ENCODE results near the gene GHRL. TPM values are rescaled to one million over a fixed set of nuclear protein-coding genes. Genes with fewer than 3 reads are reported as not detected.

GHRL gene
- total RNA-seq, 1 donor from 2014 or later = 0.35 TPM

DNA sequence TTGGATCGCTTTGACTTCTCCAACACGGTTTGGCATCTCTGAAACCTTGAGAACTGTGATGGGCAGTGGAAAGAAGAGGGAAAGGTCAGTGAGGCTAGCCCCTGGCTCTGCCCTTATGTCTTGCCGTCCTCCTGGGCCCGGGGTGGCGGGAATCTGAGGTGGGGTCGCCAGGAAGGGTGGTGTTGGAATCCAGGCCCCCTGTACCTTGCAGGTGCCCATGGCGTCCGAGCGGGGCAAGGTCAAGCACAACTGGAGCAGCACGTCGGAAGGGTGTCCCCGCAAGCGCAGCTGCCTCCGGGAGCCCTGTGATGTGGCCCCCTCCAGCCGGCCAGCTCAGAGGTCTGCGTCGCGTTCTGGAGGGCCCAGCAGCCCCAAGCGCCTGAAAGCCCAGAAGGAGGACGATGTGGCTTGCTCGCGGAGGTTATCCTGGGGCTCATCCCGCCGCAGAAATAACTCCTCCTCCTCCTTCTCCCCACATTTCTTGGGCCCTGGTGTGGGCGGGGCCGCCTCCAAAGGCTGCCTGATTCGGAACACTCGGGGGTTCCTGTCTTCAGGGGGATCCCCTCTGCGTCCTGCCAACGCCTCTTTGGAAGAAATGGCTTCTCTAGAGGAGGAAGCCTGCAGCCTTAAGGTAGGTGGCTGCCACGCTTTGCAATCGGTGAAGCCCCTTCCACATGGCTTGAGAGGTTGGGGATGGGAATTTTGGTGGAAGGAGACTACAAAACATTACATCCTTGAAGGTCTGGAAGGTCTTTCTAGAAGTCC, 43.6 kb downstream of the GHRL start:
- H3K4me1 Mint-ChIP-seq = peaks cover 34% of the 10 kb centered on the region
- no peak for TF ChIP-seq CTCF (conservative IDR thresholded peaks at IDR 0.05)
- H3K9me3 Mint-ChIP-seq = peaks cover 16% of the 10 kb centered on the region
- DNase-seq (ENCODE audit: low read depth, low spot score) = peak; percentile 4
- no peaks in the 10 kb centered on the region for H3K27me3 Mint-ChIP-seq (ENCODE audit: low read depth)
- H3K4me3 Mint-ChIP-seq = peak overlapping the region; percentile 96
- H3K36me3 Mint-ChIP-seq (ENCODE audit: low read depth) = peaks cover 17% of the 10 kb centered on the region
- H3K27ac Mint-ChIP-seq (ENCODE audit: unreplicated experiment) = peak overlapping the region; percentile 86

DNA sequence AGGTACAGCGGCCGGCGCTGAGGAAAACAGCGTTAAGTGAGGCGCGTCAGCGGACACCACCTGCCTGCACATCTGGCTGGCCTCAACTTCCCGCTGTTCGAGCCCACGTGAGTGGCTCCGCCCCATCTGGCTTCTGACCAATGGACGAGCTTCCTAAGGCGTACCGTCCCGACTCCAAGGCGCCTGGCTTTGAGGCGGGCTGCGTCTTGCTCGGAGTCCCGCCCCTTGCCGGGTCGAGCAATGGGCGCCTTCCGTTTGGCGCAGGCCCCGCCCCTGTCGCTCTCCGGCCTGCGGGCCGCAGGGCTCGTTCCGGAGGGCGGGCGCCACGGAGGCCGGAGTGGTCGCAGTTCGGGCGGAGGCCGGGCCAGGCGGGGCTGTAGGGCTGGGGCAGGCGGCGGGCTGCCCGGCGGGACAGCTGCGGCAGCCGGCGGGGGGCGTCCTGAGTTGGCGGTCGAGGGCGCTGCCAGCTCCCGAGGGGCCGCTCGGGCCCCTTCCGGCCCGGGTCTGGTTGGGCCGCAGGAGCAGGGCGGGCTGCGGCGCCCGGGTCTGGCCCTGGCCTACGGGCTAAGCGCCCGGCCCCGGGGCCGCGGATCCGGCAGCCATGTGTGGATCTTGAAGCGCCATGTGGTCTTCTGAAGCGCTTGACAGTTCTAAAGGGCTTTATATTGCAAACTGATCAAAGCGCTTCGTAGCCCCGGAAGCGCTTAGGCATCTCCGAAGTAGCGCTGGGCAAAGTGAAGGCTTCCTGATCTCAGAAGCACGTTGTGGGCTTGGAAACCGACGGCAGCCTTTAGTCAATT, 44.4 kb downstream of the GHRL start, which contains the start of gene TATDN2:
TSS of gene TATDN2 (plus strand) at position 276 of the 800 bp plus-strand sequence. CDS start 742 bp downstream, outside the sequence.
- Mint-ChIP-seq H3K36me3 (ENCODE audit: low read depth) (peaks cover 12% of the 10 kb centered on the region), H3K4me1 (peaks cover 34% of the 10 kb centered on the region), H3K4me3 (peak within 1 kb of the TSS; percentile 96), H3K27ac (ENCODE audit: unreplicated experiment) (peak within 1 kb of the TSS; percentile 86), H3K9me3 (peaks cover 16% of the 10 kb centered on the region), H3K27me3 (ENCODE audit: low read depth) (no peaks in the 10 kb centered on the region)
- no peak for TF ChIP-seq CTCF (conservative IDR thresholded peaks at IDR 0.05)
- peak; percentile 77 for DNase-seq (ENCODE audit: low read depth, low spot score)

DNA sequence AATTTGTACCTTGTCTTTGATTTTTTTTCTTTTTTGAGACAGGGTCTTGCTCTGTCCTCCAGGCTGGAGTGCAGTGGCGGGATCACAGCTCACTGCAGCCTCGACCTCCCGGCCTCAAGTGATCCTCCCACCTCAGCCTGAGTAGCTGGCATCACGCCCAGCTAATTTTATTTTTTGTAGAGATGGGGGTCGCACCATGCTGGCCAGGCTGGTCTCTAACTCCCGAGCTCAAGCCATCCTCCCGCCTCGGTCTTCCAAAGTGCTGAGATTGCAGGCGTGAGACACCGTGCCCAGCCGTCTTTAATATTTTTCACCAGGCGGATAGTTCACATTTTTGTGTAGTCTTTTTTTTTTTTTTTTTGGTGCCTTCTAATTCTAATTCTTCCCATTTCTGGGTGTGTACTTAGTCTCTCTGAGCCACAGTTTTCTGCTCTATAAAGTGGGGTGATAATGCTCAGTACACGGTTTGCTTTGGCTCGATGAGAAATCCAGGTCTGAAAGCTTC, 45.0 kb downstream of the GHRL start:
- no peak for TF ChIP-seq CTCF (conservative IDR thresholded peaks at IDR 0.05)
- Mint-ChIP-seq H3K27ac (ENCODE audit: unreplicated experiment) (no peak overlapping the region), H3K4me1 (peaks cover 34% of the 10 kb centered on the region), H3K36me3 (ENCODE audit: low read depth) (peaks cover 8% of the 10 kb centered on the region), H3K27me3 (ENCODE audit: low read depth) (no peaks in the 10 kb centered on the region), H3K4me3 (peak overlapping the region; percentile 83), H3K9me3 (peaks cover 16% of the 10 kb centered on the region)
- no peak for DNase-seq (ENCODE audit: low read depth, low spot score)

- no peak for TF ChIP-seq CTCF (conservative IDR thresholded peaks at IDR 0.05)
- Mint-ChIP-seq H3K27ac (ENCODE audit: unreplicated experiment) (no peak overlapping the region), H3K9me3 (peaks cover 16% of the 10 kb centered on the region), H3K4me1 (peaks cover 20% of the 10 kb centered on the region), H3K4me3 (no peak overlapping the region), H3K36me3 (ENCODE audit: low read depth) (peaks cover 2% of the 10 kb centered on the region), H3K27me3 (ENCODE audit: low read depth) (no peaks in the 10 kb centered on the region)
- no peak for DNase-seq (ENCODE audit: low read depth, low spot score)
Observed at GRCh38 chr3:10245081-10245712, 47.5 kb downstream of the GHRL start.

DNA sequence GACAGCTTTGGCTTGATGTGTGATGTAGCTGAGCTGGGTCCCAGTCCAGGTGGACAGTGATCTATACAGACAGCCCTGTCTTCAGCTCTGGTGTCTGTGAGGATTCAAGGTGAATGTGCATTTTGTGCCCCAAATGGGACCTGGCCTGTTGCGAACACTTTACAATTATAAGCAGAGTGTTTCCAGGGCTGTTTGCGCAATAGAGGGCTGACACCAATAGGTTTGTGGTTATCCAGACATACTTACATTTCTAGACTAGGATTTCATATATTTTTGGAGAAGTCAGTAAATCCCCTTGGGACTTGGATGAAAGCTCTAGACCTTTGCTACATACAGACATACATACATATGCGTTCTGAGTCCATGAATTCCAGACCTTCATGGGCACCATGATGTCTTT, 48.7 kb downstream of the GHRL start:
- no peak overlapping the region for H3K27ac Mint-ChIP-seq (ENCODE audit: unreplicated experiment)
- no peaks in the 10 kb centered on the region for H3K27me3 Mint-ChIP-seq (ENCODE audit: low read depth)
- H3K4me3 Mint-ChIP-seq = no peak overlapping the region
- H3K9me3 Mint-ChIP-seq = peaks cover 16% of the 10 kb centered on the region
- peaks cover 2% of the 10 kb centered on the region for H3K36me3 Mint-ChIP-seq (ENCODE audit: low read depth)
- peaks cover 10% of the 10 kb centered on the region for H3K4me1 Mint-ChIP-seq
- no peak for TF ChIP-seq CTCF (conservative IDR thresholded peaks at IDR 0.05)
- DNase-seq (ENCODE audit: low read depth, low spot score) = no peak
